GM19397 (cell line): ENCODE measurements around the gene TRAK1.
"Not testable (repeated sequence)": the region's sequence is repeated elsewhere in the genome, so short reads cannot be mapped to it uniquely, and the experiment has no call there.

Experiments used
- ATAC-seq: cut with Tn5 transposase; IDR thresholded peaks from one replicate; pipeline ENCODE4 v1.9.1; 2021; ENCODE audit warnings: mild to moderate bottlenecking, moderate library complexity; ENCODE audit not compliant: unreplicated experiment

The TRAK1 gene, protein sequence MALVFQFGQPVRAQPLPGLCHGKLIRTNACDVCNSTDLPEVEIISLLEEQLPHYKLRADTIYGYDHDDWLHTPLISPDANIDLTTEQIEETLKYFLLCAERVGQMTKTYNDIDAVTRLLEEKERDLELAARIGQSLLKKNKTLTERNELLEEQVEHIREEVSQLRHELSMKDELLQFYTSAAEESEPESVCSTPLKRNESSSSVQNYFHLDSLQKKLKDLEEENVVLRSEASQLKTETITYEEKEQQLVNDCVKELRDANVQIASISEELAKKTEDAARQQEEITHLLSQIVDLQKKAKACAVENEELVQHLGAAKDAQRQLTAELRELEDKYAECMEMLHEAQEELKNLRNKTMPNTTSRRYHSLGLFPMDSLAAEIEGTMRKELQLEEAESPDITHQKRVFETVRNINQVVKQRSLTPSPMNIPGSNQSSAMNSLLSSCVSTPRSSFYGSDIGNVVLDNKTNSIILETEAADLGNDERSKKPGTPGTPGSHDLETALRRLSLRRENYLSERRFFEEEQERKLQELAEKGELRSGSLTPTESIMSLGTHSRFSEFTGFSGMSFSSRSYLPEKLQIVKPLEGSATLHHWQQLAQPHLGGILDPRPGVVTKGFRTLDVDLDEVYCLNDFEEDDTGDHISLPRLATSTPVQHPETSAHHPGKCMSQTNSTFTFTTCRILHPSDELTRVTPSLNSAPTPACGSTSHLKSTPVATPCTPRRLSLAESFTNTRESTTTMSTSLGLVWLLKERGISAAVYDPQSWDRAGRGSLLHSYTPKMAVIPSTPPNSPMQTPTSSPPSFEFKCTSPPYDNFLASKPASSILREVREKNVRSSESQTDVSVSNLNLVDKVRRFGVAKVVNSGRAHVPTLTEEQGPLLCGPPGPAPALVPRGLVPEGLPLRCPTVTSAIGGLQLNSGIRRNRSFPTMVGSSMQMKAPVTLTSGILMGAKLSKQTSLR

GRCh38 chr3:42090973-42091731 lies at the start of gene TRAK1:
TSS of gene TRAK1 (plus strand) at chr3:42091357. CDS start at chr3:42091470, 113 bp downstream.
- no peak for ATAC-seq

- ATAC-seq = no peak
Measured at GRCh38 chr3:42042747-42043098, 48.4 kb upstream of the TRAK1 start.

DNA sequence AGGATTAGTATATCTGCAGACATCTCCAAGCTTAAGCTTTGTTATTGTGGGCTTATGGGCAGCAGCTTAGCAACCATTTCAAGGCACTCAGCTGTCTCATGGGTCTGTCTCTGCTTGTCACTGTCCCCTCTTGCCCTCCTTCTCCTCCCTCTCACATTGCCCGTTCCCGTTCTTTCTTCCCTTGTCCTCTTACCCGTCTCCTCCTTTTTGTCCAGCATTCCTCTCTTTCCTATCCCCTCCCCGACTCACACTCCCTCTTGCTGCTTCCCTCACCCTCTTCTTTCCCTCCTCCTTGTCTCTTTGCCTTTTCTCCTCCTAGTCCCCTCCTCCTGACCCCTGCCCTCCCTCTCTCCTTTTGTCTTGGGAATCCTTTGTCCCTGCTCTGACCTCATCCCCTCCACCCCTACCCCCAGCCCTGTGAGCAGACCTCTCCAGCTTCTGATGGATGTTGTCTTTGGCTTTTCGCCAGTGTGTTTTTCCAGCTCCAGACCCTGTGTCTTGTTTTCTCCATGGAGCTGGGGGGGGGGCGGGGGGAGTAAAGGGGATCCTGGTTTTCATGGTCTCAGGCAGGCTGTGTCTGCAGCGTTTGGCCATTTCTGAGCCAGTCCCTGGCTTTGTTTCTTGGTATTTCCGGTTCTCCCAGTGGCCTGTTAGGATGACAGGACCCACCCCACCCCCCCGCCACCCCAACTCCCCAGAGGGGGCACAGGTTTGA lies 47.9 kb upstream of the TRAK1 start:
- ATAC-seq = no peak

DNA sequence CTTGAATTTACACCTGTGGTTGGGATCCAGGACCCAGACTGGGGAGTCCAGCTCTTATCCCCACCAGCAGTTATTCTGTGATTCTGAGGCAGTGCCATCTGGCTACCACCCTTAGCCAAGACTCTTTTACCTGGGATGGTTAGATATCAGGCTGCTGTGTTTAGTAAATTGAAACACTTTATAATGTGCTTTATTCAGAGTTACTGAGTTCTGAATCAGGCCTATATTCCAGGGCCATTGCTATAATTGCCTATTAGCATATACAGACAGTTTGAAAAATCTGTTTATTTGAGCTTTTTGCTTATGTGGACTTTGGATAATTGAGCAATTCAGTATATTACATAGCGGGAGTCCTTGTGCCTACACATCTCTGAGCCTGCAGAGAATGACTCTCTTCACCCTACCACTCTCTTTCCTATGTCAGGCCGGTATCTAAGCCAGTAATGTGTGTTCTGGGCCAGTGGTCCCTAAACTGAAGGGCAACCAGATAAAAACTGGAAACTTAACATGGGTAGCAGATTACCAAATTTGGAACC lies 45.4 kb upstream of the TRAK1 start:
- ATAC-seq = no peak

DNA sequence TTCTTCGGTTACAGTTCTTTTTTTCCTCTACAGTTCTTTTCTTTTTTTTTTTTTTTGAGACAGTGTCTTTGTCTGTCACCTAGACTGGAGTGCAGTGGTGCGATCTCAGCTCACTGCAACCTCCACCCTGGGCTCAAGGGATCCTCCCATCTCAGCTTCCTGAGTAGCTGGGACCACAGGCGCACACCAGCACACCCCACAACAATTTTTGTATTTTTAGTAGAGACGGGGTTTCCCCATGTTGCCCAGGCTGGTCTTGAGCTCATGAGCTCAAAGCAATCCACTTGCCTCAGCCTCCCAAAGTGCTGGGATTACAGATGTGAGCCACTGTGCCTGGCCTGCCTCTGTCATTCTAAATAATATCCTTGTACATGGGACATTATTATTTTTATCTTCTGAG lies 42.6 kb upstream of the TRAK1 start:
- not testable (repeated sequence) for ATAC-seq

DNA sequence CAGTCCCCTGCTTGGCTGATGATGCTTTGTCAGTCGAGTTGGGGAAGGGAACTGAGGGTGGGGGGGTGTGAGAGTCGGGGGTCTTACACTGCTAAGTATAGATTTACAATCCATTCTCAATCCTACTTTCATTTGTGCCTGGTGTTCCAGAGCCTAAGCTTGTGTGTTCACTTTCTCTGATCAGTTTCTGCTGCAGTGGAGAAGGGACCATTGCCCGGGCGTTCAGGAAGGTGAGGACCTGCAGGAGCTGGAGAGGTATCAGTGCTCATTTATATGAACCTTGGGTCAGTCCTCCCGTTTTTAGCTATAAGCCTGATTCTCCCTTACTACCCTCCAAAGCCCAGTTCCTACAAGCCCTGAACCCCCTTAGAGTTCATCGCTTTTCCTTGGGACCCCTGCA lies 41.0 kb upstream of the TRAK1 start:
- no peak for ATAC-seq

DNA sequence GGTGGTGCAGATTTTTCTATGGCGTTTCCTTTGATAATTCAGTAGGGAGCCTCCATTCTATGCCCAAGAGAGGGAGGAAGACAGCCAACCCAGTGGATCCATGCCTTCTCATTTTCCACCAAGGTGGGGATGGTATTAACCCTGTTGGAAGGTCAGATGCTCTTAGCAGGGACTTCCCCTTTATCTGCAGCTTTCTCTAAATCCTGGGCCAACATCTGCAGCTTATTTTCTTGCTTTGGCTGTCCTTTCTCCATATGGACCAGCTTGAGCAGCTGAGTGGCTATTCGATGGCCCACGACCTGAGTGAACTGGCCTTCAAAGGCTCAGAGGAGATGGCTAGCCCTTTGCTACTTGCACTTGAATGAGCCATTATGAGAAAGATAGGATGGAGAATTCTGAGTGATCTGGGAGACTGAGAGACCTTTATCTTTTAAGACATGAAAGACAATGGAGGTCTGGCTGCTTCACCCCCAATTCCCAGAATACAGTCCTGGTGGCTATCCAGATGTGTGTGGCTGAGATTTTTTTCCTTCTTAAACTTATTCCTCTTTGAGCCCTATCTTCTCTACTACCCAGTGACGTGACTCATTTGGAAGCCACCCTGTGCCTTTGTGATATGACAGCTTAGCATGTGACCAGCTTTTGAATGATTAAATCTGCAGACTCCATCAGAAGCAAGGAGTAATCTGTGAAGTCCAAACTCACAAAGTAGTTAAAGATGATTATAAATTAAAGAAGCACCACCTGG lies 39.6 kb upstream of the TRAK1 start:
- peak; percentile 28 for ATAC-seq

DNA sequence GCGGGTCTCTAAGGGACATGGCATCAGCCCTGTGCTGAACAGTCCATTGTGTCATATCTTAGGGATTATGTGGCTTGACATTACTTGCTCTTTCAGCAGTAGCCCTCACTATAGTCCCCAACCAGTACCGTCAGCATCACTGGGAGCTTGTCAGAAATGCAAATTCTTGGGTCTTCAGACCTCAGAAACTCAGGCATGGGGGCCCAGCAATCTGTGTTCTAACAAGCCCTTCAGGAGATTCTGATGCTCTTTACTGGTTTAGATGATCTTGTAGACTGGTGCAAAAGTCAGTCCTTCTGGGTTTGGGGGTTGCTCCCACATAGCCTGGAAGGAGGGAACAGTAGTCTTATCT lies 39.0 kb upstream of the TRAK1 start:
- peak; percentile 53 for ATAC-seq

DNA sequence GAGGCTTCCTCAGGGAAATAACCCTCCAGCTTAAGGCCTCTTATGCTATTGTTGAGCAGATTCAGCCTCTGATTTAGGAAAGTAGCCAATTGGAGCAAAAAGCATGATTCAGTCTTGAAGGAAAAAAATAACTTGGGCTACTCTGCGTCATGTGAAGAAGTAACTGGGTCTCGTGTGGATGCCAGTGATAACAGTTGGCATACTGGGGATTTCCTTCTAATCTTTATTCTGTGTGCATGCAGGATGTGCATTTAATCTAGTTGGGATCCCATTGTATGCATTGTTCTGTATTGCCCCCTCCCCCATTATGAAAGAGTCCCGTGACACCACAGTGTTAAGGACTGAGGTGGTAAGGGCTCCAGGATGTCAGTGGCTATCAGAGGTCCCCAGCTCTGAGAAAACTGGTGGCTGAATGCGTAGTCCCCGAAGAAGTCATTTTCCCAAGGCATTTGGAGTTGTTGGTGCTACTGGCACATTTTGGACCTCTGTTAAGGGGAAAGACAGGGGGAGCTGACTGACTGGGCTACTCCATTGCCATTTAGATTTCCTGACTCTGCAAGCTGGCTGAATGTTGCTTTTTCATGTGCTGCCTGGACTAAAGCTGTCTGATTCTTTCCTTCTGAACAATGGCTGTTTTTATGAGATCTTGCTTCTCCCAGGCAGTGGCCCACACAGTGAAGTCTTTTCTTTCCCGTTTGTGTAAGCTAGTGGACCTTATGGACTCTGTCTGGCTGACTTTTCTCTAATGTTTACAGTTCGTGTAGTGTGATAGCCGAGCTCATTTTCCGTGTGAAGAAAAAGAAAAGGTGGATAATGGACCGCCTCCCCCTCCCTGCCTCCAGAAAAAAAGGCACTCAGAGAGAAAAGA lies 38.4 kb upstream of the TRAK1 start:
- no peak for ATAC-seq

- ATAC-seq = no peak
Measured at GRCh38 chr3:42053476-42053875, 37.7 kb upstream of the TRAK1 start.

DNA sequence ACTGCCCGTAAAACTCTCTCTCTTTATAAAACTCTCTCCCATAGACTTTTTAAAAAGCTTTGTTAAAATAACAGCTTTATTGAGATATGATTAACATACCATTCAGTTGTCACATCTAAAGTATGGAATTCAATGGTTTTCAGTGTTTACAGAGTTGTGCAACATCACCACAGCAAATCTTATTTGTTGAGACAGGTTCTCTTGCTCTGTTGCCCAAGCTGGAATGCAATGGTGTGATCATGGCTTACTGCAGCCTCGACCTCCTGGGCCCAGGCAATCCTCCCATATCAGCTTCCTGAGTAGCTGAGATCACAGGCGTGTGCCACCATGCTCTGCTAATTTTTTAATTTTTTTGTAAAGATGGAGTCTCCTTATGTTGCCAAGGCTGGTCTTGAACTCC lies 35.9 kb upstream of the TRAK1 start:
- no peak for ATAC-seq

DNA sequence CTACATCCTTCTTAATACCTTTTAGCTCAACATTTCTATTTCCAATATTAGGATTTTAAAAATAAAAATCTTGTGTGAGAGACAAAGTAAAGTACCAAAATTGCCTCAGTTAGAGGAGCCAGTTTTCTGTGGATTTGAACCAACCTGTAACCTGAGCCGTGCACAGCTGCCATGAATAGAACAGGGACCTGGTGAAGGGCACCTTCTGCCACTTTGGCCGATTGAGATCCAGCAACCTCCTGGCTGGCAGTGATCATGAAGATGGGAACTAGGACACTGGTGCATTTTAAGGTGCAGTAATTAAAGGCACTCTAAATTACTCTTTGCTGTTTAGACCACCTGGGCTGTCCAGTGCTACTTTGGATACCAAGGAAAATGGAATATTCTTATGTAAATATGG lies 34.3 kb upstream of the TRAK1 start:
- ATAC-seq = no peak

DNA sequence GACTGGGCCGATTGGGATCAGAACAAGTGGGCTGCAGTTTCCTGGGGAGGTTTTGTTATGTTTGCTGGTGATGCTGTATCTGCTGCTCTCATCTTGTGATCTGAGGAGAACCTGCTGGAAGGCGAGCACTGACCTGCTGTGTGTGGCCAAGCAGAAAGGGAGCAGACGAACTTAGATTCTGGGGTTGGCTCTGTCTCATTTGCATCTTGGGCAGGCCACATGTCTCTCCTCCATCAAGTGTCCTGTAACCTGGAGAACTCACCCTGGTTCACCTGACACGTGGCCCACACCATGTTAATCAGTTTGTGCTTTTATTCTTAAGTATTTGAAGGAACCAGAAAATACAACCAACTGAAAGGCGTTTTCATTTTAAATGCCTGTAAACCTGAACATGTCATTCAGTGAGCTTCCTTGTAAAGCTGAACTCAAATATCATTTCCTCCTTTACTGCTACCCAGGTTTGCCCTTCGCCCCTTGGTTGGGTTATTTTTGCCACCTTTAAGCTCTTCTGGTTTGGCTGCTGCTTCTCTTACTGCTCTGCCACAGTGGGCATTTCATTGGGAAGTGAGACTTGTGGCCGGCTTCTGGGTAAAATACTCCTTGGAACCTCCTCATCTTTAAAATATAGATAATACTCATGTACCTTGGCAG lies 33.5 kb upstream of the TRAK1 start:
- no peak for ATAC-seq

GRCh38 chr3:42061025-42061712 lies 30.0 kb upstream of the TRAK1 start:
- ATAC-seq = no peak

DNA sequence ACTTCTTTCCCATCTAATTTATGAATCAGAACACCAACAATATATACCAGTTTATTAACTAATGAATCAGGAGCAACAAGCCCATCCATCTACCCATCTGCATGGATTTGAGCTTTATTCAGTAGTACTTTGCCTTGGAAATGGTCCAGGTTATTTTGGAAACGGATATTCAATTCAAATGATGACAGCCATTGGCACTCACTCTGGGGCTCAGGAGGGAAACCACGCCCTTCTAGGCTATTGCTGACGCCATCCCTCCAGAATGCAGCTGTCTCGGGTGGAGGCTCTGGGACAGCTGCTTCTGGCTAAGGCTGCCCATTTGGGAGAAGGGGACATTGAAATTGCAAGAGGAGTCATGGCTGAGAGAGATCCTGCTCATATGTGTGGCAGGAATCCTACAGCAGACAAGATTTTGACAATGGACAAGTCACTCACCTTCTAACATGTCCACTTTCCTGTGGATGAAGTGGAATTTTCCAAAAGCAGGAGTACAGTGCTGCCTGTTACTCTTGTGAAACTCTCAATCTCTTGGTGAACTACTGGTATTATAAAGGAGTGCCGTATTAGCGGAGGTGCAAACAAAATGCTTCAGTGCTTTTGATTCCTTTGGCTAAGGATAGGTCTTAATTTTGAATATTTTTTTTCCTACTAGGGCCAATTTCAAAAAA lies 29.3 kb upstream of the TRAK1 start:
- no peak for ATAC-seq

DNA sequence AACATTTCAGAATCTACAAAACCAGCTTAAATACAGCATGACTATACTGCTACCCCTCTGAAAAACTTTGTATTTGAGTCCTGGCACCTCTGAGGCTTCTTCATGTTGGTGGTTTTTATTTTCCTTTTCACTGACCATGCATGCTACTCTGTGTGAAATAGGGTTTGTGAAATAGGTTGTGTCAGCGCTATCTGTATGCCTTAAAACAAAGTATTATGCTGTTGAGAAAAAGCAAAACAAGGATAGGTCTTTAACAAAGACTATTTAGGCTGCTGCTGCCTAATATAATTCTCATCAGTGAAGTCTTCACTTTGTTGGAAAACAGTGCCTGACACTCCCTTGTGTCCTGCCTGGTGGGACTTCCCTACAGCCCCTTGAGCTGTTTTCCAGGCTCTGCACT lies 28.7 kb upstream of the TRAK1 start:
- no peak for ATAC-seq

DNA sequence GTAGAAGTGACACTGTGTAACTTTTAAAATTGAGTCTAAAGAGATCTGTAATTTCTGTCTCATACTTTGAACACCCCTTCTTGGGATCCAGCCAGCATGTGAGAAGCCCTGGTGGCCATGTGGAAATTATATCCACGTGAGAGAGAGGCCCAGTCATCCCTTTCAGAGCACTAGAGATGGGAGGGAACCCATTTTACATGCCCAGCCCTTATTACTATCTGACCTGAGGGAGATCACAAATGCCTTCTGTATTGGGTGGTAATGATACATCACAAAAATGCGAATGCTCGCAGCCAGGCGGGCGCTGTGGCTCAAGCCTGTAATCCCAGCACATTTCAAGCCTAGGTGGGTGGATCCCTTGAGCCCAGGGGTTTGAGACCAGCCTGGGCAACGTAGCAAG lies 27.3 kb upstream of the TRAK1 start:
- ATAC-seq = no peak
